ENCODE measurements around the gene MTMR11.
"Not testable (repeated sequence)": the region's sequence is repeated elsewhere in the genome, so short reads cannot be mapped to it uniquely, and the experiment has no call there.

Gene MTMR11

DNA sequence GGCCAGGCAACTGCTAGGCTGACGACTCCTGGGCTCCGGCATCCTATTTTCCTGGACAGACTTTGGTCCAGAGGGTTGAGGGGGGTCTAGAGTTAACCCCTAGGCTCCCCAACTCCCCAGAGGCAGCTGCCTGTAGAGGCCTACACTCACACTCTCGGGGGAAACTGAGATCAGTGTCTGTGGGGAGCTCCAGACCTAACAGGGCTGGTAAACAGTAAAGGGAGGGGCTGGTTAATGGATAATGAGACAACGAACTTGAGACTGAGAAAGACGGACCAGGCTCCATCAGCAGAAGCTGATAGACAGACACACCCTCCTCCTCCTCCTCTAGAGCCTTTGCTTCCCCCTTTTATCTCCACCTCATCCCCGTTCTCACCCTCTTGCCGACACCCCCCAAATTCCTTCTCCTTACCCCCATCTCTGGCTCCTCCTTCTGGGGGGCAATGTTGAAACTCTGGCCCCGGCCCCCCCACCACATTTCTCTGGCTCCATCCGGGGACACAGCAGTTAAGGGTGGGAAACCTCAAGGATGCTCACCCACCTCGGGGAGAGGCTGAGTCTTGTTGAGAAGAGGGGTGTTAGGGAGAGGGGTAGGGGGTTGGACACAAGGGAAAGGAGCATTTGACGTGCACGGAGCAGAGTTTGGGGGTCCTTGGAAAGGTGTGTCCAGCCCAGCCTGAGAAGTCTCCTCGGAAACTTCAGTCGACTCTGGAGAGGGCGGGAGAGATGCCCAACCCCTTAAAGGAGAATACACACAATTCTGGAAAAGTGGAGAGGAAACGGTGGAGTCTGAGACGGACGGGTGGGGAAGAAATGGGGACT, at the start of gene MTMR11:
Gene MTMR11, minus strand, starts transcription at position 710 of the 822 bp plus-strand sequence. Its CDS starts 232 bp downstream, at position 478.
- DNase-seq, result no peak

DNA sequence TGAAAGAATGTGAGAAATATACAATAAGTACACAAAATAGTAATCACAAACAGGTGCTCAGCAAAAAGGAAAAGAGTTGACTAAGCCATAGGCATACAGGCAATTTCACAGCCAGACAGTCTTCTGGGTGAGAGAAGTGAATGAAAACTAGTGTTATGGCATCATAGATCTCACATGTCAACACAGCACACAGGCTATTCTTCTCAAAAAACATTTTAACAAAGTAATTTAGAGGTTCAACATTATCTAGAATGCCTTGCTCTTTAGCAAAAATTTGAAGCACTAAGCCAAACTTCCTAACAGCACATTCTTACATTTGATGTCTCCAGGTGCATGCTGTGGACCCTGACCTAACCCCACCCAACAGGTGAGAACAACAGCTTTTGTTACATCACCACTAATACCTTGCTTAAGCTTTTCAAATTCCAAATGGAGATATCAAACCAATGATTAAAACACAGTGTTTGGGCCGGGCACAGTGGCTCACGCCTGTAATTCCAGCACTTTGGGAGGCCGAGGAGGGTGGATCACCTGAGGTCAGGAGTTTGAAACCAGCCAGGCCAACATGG, 43.4 kb upstream of the MTMR11 start:
- DNase-seq, result no peak

GRCh38 chr1:149979245-149979971, 42.7 kb upstream of the MTMR11 start:
- no peak for DNase-seq

DNA sequence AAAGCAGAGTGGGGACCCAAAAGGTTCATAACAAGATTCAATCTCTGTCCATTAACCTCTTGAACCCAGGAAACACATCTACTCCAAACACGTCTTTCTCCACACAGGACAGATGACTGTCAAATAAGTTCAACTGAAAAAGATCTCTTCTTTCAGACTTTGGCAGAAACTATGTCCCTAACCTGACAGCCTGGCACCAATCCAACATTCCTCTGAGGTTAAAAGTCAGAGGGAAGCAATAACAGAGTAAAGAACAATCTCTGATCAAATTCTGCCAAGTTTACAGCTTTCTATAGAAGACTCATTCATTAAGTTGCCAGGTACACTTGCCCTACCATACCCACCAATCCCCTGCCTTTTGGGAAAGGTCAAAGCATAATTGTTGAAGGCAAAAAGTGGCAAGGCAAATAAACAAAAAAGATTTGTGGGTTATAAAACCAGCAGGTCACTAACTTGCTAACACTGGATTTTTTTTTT, 41.9 kb upstream of the MTMR11 start:
- no peak for DNase-seq

- DNase-seq, result no peak
Observed at GRCh38 chr1:149977345-149977744, 40.7 kb upstream of the MTMR11 start.

DNA sequence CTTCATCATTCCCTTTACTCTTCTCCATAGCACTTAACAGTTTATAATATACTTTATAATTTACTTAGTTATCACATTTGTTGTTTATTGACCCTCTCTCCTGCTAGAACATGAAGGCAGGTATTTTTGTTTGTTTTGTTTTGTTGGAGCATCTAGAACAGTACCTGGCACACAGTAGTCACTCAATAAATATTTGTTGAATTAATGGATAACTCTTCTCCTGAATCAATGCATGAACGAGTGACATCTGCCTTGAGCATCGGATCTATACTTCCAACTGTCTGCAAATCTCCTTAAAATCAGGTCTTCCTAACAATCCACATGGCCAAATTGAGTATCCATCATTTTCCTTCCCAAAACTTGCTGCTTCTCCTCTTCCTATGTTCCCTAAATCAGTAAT, 35.9 kb upstream of the MTMR11 start:
- no peak for DNase-seq

- no peak for DNase-seq
Observed at GRCh38 chr1:149967646-149968045, 31.0 kb upstream of the MTMR11 start.

GRCh38 chr1:149967041-149967440, 30.4 kb upstream of the MTMR11 start:
- DNase-seq, result no peak

DNA sequence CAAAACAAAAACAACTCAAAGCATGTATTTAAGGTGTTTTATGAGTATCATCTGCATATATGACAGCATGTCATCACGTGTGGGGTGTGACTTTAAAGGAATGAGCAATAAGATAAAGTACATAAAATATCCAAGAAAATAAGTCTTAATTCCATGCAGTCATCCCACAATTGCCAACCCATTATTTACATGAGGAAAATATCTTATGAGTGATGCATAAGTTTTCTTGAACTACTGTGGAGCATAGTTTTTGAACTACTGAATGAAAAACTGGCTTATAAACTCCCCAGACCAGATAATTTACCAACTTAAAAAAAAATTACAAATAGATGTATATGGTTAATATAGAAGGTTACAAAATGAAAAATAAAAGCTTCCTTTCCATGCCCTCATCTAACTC, 29.7 kb upstream of the MTMR11 start:
- DNase-seq, result no peak

DNA sequence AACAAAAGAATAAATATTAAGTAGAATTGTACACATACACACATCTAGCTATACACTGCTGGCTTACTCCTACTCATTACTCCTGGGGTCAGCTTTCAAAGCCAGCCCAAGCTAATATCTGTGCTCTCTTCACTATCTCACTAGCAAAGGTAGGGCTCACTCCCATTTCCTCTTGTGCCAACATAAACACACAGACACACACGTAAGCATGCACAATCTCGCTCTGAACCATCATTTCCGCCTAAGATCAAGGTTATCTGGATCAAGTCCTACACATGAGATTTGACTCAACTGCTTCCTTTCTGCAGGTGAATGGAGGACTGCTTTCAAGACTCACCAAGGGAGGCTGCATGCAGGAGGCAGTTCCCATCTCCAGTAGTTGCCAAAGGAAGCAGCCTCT, 28.8 kb upstream of the MTMR11 start:
- no peak for DNase-seq

DNA sequence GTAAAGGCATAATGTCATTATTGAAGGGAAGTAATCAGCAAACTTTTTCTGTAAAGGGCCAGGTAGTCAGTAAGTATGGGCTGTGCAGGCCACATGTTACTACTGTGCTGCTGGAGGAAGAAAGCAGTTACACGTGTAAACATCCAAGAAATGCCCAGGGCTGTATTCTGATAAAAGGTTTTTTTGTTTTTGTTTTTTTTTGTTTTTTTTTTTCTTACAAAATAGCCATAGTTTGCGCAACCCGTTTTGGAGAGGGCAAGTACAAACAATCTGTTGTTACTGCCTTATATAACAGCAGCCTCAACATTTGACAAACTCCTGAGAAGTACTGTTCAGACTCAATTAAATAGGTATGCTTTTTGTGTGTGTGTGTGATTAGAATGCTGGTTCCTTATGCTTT, 26.7 kb upstream of the MTMR11 start:
- no peak for DNase-seq

GRCh38 chr1:149962736-149963135, 26.1 kb upstream of the MTMR11 start:
- no peak for DNase-seq

DNA sequence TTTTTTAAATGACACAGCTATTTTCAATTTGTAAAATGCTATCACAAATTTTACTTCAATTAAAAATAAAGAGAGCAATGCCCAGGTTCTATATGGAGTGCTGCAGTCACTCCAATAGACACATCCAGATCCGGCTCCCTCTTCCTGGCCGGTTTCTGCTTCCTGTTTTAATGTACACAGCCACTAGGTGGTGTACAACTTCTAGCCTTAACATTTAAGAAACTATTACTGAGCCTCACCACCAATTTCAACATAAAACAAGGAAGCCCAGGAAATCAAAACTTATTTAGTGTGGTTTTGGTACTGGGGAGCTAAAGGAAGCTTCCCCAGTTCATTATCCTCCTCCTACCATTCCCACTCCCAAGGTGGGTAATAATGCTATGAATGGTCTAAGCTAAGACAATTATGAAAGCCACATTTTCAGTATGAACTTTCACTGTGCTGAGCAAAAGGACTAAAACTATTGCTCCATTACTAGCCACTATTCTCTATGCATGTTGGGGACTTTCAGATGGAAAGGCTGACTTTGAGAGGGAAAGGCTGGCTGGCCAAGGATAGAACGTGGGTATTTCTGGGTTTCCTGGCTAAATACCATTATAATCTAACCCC, 25.5 kb upstream of the MTMR11 start:
- peak; percentile 48 for DNase-seq

DNA sequence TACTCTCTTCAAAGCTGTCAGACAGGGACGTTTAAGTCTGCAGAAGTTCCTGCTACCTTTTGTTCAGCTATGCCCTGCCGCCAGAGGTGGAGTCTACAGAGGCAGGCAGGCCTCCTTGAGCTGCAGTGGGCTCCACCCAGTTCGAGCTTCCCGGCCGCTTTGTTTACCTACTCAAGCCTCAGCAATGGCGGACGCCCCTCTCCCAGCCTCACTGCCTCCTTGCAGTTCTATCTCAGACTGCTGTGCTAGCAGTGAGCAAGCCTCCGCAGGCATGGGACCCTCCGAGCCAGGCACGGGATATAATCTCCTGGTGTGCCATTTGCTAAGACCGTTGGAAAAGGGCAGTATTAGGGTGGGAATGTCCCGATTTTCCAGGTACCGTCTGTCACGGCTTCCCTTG, 20.9 kb upstream of the MTMR11 start:
- DNase-seq, result not testable (repeated sequence)

DNA sequence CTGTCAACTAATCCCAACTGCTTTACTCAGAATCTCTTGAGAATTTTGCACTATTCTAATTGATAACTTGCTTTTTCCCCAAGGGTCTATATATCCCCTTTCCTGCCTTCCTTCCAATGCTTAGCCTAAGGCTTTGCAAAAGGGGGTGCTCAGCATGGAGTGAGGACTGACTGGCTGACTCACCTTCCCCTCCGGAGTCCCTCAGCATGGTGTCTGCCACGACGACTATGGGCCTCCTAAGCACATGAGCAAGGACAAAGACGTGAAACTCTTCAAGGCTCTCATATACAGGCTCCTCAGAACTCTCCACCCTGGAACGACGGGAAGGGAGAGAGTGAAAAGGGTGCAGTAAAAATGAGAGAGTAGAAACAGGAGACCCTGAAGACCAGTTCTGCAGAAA, 13.2 kb upstream of the MTMR11 start:
- no peak for DNase-seq

DNA sequence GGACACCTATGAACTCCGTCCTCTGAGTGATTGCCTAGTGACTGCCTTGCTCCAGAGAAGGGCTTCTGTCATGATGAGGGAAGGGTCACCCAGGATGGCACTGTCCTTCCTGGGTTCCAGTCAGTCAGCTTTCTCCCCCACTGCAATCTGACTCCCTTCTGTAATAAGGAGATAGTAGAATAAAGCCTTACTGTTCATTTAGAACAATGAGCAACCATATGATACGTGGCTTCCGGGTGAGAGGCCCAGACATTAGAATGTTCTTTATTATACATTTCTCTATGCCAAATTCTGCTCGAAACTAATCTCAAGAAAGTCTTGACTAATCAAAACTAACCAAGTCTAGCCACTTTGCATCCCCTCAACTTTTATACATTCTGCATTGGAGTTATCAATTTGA, 8.5 kb upstream of the MTMR11 start:
- DNase-seq, result no peak

DNA sequence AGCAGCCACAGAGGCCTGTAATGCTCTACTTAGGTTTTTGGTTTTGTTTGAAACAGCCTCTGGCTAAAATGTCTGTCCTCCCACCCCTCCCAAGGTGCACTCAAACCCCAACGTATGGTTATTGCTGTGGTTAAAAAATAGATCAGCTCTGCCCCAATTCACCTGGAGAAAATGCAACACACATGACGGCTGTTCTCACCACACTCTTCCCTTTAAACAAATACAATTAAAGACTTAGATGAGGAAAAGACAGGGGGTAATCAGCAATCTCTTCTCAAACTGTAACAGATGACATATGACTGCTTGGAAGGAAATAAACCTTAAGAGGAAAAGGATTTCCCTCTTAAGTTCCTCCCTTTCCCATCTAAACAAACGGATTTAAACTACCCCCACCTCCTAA, 6.2 kb upstream of the MTMR11 start:
- no peak for DNase-seq

DNA sequence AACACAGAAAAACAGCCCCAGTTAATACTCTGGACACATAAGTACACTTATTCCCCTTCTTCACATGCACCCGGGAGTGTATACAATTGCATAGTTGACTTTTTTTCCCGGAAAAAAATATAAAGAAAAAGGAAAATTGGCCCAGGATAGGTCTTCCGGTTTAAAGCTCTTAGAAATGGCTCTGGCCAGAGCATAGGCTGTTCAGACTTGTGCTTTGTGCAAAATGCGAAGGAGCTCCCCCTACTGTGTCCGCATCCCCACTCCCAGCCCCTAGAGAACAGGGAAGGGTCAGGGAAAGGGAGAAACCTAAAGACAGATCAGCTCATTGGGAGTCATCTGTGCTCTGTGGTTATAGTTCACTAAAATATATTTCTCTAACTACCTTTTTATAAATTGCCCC, 5.5 kb upstream of the MTMR11 start:
- DNase-seq, result no peak

DNA sequence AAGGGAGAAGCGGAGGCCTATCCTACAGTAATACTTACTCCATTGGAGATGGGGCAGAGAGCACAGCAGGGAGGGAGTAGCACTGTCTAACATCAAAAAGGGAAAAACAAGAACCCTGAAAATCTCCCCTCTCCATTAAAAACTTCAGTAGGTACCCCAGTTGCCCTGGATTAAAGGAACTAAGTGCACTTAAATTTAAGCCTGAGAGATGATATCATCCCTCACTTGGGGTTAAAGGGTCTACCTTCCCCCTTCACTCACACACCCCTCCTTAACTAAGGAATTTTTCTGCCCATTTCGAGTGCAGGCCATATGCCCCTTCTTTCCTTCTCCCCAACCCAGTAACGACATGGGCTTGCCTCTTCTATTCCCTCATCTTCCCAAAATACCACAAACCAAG, 3.7 kb upstream of the MTMR11 start:
- DNase-seq, result no peak

GRCh38 chr1:149938668-149939003, 2.0 kb upstream of the MTMR11 start:
- DNase-seq, result not testable (repeated sequence)

DNA sequence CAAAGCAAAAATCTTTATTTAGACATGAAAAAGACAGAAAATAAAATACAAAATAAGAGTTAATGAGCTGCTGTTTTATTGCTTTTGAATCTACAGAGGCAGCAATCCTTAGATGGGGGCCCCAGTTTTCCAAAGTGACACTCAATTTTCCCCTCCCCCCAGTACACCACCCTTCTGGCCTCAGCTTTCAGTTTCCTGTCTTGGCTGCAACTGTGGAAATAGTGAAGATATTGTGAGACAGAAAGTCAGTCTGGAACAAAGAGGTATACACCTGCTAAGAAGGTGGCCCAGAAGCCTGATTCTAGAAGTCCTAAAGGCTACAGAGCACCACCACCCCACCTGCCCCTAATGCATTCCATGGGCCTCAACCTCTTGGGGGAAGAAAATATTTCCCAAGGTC, 1.1 kb upstream of the MTMR11 start:
- DNase-seq, result peak; percentile 26

DNA sequence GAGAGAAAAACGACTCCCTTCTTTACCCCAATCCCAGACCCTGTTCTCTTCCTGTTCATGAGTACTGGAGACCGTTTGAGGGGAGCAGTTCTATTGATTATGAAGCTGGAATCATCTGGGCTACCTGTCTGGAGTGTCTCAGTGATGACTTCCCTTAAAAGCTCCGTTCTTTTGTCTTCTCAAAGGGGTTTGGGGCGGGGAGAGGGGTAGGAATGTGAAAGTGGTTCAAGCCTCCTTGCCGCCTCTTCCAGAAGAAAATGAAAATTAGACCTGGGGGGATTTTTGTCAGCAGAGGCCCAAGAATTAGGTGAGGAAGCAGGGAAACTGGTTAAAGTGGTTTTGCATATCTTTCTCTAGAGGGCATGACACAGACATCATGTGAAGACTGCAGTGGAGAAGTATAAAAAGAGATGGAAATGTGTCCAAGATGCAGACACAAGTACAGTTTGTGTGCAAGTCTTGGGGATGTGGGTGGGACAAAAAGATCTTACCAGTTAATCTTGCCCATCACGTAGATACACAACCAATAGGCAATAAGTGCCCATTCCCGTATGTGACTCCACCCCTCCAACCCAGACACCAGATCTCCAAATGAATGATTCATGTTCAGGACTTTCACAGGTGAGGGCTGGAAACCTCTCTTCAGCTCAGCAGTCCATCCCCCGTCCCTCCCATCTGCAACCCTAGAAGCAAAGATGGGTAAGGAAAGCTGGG, 470 bp upstream of the MTMR11 start:
- peak; percentile 17 for DNase-seq

DNA sequence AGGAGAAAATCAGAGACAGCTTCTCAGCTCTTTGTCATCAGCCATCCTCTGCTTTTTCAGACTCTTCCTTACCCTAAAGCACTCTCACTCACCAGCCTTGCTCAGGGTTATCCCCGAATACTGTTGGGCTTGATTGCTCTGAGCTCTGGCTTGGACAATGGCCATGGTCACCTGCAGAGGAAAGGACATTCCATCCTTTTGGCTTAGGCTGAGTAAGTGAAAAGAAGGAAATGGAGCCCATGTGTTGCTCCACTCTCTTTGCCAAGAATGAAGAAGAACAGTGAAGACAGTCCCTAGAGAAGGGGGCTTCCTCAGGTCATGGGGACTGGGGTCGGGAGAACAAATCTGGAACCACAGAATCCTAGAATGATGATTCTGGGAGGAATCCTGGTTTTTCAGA, 2.3 kb downstream of the MTMR11 start:
- no peak for DNase-seq
